HG03354 (cell line): ENCODE results near the gene CYP3A7.
A peak's percentile ranks its signal among the peaks of the same experiment; 100 is the strongest.
"Not testable (repeated sequence)": the region's sequence is repeated elsewhere in the genome, so short reads cannot be mapped to it uniquely, and the experiment has no call there.

Experiments
- ATAC-seq: cut with Tn5 transposase; IDR thresholded peaks from one replicate; pipeline ENCODE4 v1.9.1; 2021; ENCODE audit warnings: mild to moderate bottlenecking; ENCODE audit not compliant: unreplicated experiment, poor library complexity, severe bottlenecking

Gene CYP3A7

GRCh38 chr7:99734987-99735386, at the start of gene CYP3A7:
TSS of gene CYP3A7 (minus strand) at chr7:99735196. CDS start at chr7:99735093, 103 bp downstream.
- no peak for ATAC-seq

- no peak for ATAC-seq
Observed at GRCh38 chr7:99784007-99784406, 49.0 kb upstream of the CYP3A7 start, which contains the start of gene CYP3A4. TSS of gene CYP3A4 (minus strand) at chr7:99784184. CDS start at chr7:99784081, 103 bp downstream.

GRCh38 chr7:99782012-99782953, 47.3 kb upstream of the CYP3A7 start:
- no peak for ATAC-seq

GRCh38 chr7:99780588-99780987, 45.6 kb upstream of the CYP3A7 start:
- no peak for ATAC-seq

- no peak for ATAC-seq
Observed at GRCh38 chr7:99779949-99780348, 45.0 kb upstream of the CYP3A7 start.

- no peak for ATAC-seq
Observed at GRCh38 chr7:99778880-99779279, 43.9 kb upstream of the CYP3A7 start.

GRCh38 chr7:99773395-99773794, 38.4 kb upstream of the CYP3A7 start:
- not testable (repeated sequence) for ATAC-seq

GRCh38 chr7:99772565-99772964, 37.6 kb upstream of the CYP3A7 start:
- no peak for ATAC-seq

- not testable (repeated sequence) for ATAC-seq
Observed at GRCh38 chr7:99769494-99769893, 34.5 kb upstream of the CYP3A7 start.

GRCh38 chr7:99768471-99768870, 33.5 kb upstream of the CYP3A7 start:
- no peak for ATAC-seq

GRCh38 chr7:99767662-99768061, 32.7 kb upstream of the CYP3A7 start:
- ATAC-seq = peak; percentile 85

- ATAC-seq = no peak
Observed at GRCh38 chr7:99766484-99767099, 31.6 kb upstream of the CYP3A7 start.

- no peak for ATAC-seq
Observed at GRCh38 chr7:99764478-99764877, 29.5 kb upstream of the CYP3A7 start.

GRCh38 chr7:99762680-99763327, 27.8 kb upstream of the CYP3A7 start:
- no peak for ATAC-seq

GRCh38 chr7:99755085-99755484, 20.1 kb upstream of the CYP3A7 start:
- ATAC-seq = no peak

GRCh38 chr7:99752356-99752755, 17.4 kb upstream of the CYP3A7 start:
- no peak for ATAC-seq

GRCh38 chr7:99751322-99752052, 16.5 kb upstream of the CYP3A7 start:
- ATAC-seq = not testable (repeated sequence)

- ATAC-seq = no peak
Observed at GRCh38 chr7:99748846-99749579, 14.0 kb upstream of the CYP3A7 start.

- not testable (repeated sequence) for ATAC-seq
Observed at GRCh38 chr7:99746915-99747314, 11.9 kb upstream of the CYP3A7 start.
